Fibroblast of lung (primary cell): ENCODE measurements around the gene LDB1. TPM values are rescaled to one million over a fixed set of nuclear protein-coding genes. Genes with fewer than 3 reads are reported as not detected.

ENCODE experiments used
- DNase-seq, 2 donors: peaks; one replicate each; pipeline versions ENCODE4 v3.0.0 to v3.0.0-alpha.2; 2010; ENCODE audit warnings: low read depth in 2 of 2
- H2AFZ ChIP-seq: 2 replicates; pipeline ENCODE4 v1.5.1; 2012; ENCODE audit warnings: low read length, control low read depth, inconsistent platforms
- H3K27ac ChIP-seq: 2 replicates; pipeline ENCODE4 v1.5.1; 2011; ENCODE audit warnings: low read length, control low read depth; ENCODE audit not compliant: insufficient read depth
- H3K27me3 ChIP-seq: 2 replicates; pipeline ENCODE4 v1.5.1; 2011; ENCODE audit warnings: mild to moderate bottlenecking, low read length; ENCODE audit not compliant: control insufficient read depth, insufficient read depth
- H3K36me3 ChIP-seq: 2 replicates; pipeline ENCODE4 v1.5.1; 2011; ENCODE audit warnings: low read length; ENCODE audit not compliant: control insufficient read depth, insufficient read depth
- H3K4me1 ChIP-seq: 2 replicates; pipeline ENCODE4 v1.5.1; 2011; ENCODE audit warnings: low read length; ENCODE audit not compliant: control insufficient read depth, insufficient read depth; ENCODE audit errors: extremely low read depth
- H3K4me2 ChIP-seq: 2 replicates; pipeline ENCODE4 v1.5.1; 2011; ENCODE audit warnings: low read length, control low read depth; ENCODE audit not compliant: insufficient read depth; ENCODE audit errors: extremely low read depth
- H3K4me3 ChIP-seq, 4 experiments: fragments of 200-600 bp in 1 of 4; sonication (generic) in 1 of 4; replicated peaks in 1 of 4; 2 replicates each; pipeline ENCODE4 v1.5.1; 2011 to 2016; ENCODE audit warnings: low read length in 4 of 4, low read depth in 3 of 4, mild to moderate bottlenecking in 3 of 4, control low read depth in 2 of 4, inconsistent platforms in 1 of 4, mixed read lengths in 1 of 4; ENCODE audit not compliant: insufficient read depth in 1 of 4; ENCODE audit errors: control extremely low read depth in 1 of 4
- H3K79me2 ChIP-seq: 2 replicates; pipeline ENCODE4 v1.5.1; 2012; ENCODE audit warnings: mild to moderate bottlenecking, low read length, inconsistent platforms; ENCODE audit not compliant: control insufficient read depth, insufficient read depth
- H3K9ac ChIP-seq: 2 replicates; pipeline ENCODE4 v1.5.1; 2011; ENCODE audit warnings: mild to moderate bottlenecking, low read length, control low read depth; ENCODE audit not compliant: insufficient read depth
- H3K9me3 ChIP-seq: 2 replicates; pipeline ENCODE4 v1.5.1; 2012; ENCODE audit warnings: low read depth, low read length; ENCODE audit not compliant: control insufficient read depth, insufficient read depth
- H4K20me1 ChIP-seq: 2 replicates; pipeline ENCODE4 v1.5.1; 2011; ENCODE audit warnings: low read length; ENCODE audit not compliant: control insufficient read depth, insufficient read depth; ENCODE audit errors: extremely low read depth
- EZH2 ChIP-seq: IDR thresholded peaks from 2 replicates; pipeline ENCODE4 v1.5.1; 2012; ENCODE audit warnings: low read length, control low read depth, mild to moderate bottlenecking; ENCODE audit errors: missing control alignments
- polyA plus RNA-seq, 2 donors: library from polyadenylated mRNA; depleted of rRNA in 1 of 2; stranded (reverse) in 1 of 2; unstranded in 1 of 2; fragments of >200 nt; gene quantifications; 2 replicates each; pipeline ENCODE4 v1.2.1, GENCODE V29; 2011 to 2012; ENCODE audit warnings: missing spikeins in 1 of 2
- total RNA-seq: library from RNA; depleted of rRNA; stranded (reverse); fragments of >200 nt; gene quantifications from 2 replicates; pipeline ENCODE4 v1.2.1, GENCODE V29; 2014
- TF ChIP-seq, protein P1 (sequence below), 2 donors: IDR thresholded peaks in 1 of 2; conservative IDR thresholded peaks in 1 of 2; 1 replicate in 1 of 2; 2 replicates in 1 of 2; pipeline ENCODE4 v1.5.1; 2011 to 2012; ENCODE audit warnings: low read length in 2 of 2, control low read depth in 1 of 2, inconsistent platforms in 1 of 2, low read depth in 1 of 2, mild to moderate bottlenecking in 1 of 2

The LDB1 gene
- total and polyA plus RNA-seq, 2 donors (not counting 1 experiment from before 2014, with no cell fraction given) = 45.1 to 50.6 TPM

DNA sequence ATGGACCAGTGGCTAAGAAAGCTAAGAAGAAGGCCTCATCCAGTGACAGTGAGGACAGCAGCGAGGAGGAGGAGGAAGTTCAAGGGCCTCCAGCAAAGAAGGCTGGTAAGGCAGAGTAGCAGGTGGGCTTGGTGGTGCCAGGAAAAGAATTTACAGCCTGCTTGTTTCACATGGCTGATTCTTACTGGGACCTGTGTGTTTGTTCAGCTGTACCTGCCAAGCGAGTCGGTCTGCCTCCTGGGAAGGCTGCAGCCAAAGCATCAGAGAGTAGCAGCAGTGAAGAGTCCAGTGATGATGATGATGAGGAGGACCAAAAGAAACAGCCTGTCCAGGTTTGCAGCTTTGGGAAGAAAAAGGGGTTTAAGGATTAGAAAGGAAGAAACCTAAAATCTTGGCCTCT is 37.1 kb upstream of the LDB1 start:
- H3K27ac ChIP-seq = no peak overlapping the region
- H3K4me3 ChIP-seq = no peak overlapping the region
- no peak for DNase-seq
- H3K36me3 ChIP-seq = peaks cover 37% of the 10 kb centered on the region
- H4K20me1 ChIP-seq = no peaks in the 10 kb centered on the region
- no peak overlapping the region for H3K4me2 ChIP-seq
- no peaks in the 10 kb centered on the region for H3K9me3 ChIP-seq
- H2AFZ ChIP-seq = no peak overlapping the region
- peaks cover 3% of the 10 kb centered on the region for H3K4me1 ChIP-seq
- no peaks in the 10 kb centered on the region for H3K27me3 ChIP-seq
- peaks cover 53% of the 10 kb centered on the region for H3K79me2 ChIP-seq
- H3K9ac ChIP-seq = no peak overlapping the region
- no peak for TF ChIP-seq EZH2
- TF ChIP-seq, protein P1, sequence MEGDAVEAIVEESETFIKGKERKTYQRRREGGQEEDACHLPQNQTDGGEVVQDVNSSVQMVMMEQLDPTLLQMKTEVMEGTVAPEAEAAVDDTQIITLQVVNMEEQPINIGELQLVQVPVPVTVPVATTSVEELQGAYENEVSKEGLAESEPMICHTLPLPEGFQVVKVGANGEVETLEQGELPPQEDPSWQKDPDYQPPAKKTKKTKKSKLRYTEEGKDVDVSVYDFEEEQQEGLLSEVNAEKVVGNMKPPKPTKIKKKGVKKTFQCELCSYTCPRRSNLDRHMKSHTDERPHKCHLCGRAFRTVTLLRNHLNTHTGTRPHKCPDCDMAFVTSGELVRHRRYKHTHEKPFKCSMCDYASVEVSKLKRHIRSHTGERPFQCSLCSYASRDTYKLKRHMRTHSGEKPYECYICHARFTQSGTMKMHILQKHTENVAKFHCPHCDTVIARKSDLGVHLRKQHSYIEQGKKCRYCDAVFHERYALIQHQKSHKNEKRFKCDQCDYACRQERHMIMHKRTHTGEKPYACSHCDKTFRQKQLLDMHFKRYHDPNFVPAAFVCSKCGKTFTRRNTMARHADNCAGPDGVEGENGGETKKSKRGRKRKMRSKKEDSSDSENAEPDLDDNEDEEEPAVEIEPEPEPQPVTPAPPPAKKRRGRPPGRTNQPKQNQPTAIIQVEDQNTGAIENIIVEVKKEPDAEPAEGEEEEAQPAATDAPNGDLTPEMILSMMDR (conservative IDR thresholded peaks at IDR 0.05 in 1 of 2, IDR thresholded peaks at IDR 0.05 in 1 of 2; ENCODE audit: low read depth in 1 of 2, low read length in 2 of 2) = no peak

DNA sequence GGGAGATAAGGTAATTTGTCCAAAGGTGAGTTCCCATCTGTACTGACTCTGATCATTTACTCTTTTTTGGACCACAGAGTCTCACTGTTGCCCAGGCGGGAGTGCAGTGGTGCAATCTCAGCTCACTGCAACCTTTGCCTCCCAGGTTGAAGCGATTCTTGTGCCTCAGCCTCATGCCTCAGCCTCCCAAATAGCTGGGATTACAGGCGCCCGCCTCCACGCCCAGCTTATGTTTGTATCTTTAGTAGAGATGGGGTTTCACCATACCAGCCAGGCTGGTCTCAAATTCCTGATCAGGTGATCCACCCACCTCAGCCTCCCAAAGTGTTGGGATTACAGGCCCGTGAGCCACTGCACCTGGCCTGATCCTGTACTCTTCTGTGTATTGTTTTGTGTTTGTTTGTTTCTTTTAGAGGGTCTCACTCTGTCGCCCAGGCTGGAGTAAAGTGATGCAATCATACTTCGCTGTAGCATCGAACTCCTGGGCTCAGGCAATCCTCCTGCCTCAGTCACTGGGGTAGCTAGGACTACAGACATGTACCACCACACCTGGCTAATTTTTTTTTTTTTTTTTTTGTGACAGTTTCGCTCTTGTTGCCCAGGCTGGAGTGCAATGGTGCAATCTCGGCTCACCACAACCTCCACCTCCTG is 34.4 kb upstream of the LDB1 start:
- Histone ChIP-seq H3K4me2 (no peak overlapping the region), H3K27me3 (no peaks in the 10 kb centered on the region), H2AFZ (no peak overlapping the region), H3K36me3 (peaks cover 15% of the 10 kb centered on the region), H3K4me3 (no peak overlapping the region), H3K9ac (no peak overlapping the region), H3K79me2 (peaks cover 53% of the 10 kb centered on the region), H3K9me3 (no peaks in the 10 kb centered on the region), H3K4me1 (peaks cover 7% of the 10 kb centered on the region), H3K27ac (no peak overlapping the region), H4K20me1 (no peaks in the 10 kb centered on the region)
- TF ChIP-seq, protein P1 (conservative IDR thresholded peaks at IDR 0.05 in 1 of 2, IDR thresholded peaks at IDR 0.05 in 1 of 2; ENCODE audit: low read depth in 1 of 2, low read length in 2 of 2) = no peak
- no peak for TF ChIP-seq EZH2
- no peak for DNase-seq

DNA sequence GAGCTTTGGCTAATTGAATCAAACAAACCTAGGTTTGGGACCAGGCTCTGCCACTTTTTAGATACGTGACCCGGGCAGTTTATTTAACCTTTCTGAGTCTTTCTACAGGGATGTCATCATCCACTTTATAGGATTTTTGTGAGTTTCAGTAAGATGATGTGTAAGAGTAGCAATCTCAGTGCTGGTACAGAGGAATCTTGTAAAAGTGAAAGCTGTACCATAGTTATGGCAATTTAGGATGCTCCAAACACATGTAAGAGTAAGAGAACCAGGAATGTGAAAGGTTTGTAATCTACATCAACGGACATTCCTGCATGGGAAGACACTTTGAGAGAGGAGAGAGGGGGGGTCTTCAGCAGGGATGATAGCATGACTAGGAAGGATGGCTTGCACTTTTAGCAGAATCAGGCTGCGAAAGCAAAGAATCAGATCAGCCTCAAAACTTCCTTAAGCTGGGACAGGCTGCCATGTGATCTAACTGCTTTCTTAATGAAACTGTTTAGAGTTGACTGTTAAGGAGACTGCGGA is 33.0 kb upstream of the LDB1 start:
- H3K79me2 ChIP-seq = peaks cover 53% of the 10 kb centered on the region
- peaks cover 7% of the 10 kb centered on the region for H3K4me1 ChIP-seq
- peaks cover 22% of the 10 kb centered on the region for H3K36me3 ChIP-seq
- peak overlapping the region; percentile 90 for H3K9ac ChIP-seq
- peak; percentile 15 to 16 for DNase-seq
- TF ChIP-seq EZH2 = no peak
- TF ChIP-seq, protein P1 (conservative IDR thresholded peaks at IDR 0.05 in 1 of 2, IDR thresholded peaks at IDR 0.05 in 1 of 2; ENCODE audit: low read depth in 1 of 2, low read length in 2 of 2) = no peak
- no peaks in the 10 kb centered on the region for H3K27me3 ChIP-seq
- peak overlapping the region; percentile 96 for H3K27ac ChIP-seq
- H3K4me3 ChIP-seq = peak overlapping the region; percentile 79 to 100 (median 86)
- H4K20me1 ChIP-seq = no peaks in the 10 kb centered on the region
- peak overlapping the region; percentile 95 for H3K4me2 ChIP-seq
- H3K9me3 ChIP-seq = no peaks in the 10 kb centered on the region
- no peak overlapping the region for H2AFZ ChIP-seq
